HG03025 (cell line): ENCODE data around the gene TLE3.

Experiments used
- ATAC-seq: cut with Tn5 transposase; IDR thresholded peaks from one replicate; pipeline ENCODE4 v1.9.1; 2021; ENCODE audit warnings: mild to moderate bottlenecking, moderate library complexity; ENCODE audit not compliant: unreplicated experiment, low FRiP score

The TLE3 gene

DNA sequence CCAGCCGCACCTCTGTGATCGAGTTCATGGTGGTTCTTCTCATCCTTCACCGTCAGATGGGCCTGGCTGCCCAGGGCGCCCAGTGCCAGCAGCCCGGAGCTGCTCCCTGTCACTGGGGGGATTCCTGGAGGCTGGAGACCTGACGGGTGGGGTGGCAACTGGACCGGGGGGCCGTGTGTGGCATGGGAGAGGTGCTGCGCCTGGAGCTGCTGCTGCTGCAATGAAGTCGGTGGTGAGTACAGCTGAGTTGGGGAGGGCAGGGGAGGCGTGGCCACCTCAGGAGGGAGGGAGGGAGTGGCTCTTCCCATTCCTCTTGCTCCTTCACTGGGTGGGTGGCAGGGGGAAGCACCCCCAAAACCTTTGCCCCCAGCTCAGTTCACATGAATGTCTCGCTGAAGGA lies 31.7 kb downstream of the TLE3 start:
- no peak for ATAC-seq

- ATAC-seq, result no peak
These were observed 32.6 kb downstream of the TLE3 start for GRCh38 chr15:70065006-70065722.

- ATAC-seq, result no peak
These were observed 33.3 kb downstream of the TLE3 start for GRCh38 chr15:70064441-70064840.

GRCh38 chr15:70063980-70064379 lies 33.7 kb downstream of the TLE3 start:
- ATAC-seq, result no peak

DNA sequence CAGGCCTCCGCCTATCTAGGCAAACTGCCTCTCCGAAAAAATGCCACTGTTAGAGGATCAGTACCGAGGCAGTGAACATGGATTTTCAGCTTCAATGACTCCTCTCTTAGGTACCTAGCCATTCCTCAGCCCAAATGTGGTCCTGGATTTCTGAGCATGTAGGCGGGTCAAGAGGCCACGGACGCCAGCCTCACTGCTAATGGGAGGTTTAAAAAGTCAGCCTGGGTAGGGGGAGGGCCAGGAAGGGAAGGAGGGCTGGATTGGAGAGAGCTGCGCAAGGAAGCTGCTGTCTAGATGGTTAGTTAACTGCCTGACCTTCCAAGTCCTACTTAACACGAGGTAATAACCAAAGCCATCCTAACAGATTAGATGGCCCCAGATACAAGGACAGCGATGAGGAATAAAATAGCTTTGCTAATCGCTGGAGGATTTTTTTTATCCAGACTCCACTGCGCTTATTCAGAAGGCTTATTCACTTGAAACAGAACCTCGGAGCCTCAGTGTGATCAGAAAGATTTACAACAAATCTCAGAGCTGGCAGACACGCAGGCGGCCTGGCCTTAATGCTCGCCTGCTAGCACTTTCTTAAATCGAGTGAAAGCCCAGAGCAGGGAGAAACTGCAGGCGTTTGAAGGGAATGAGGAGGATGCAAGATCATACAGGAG lies 34.3 kb downstream of the TLE3 start:
- ATAC-seq, result no peak

GRCh38 chr15:70062321-70062956 lies 35.3 kb downstream of the TLE3 start:
- no peak for ATAC-seq

GRCh38 chr15:70061696-70062270 lies 35.9 kb downstream of the TLE3 start:
- no peak for ATAC-seq

GRCh38 chr15:70060993-70061305 lies 36.8 kb downstream of the TLE3 start:
- ATAC-seq, result no peak

DNA sequence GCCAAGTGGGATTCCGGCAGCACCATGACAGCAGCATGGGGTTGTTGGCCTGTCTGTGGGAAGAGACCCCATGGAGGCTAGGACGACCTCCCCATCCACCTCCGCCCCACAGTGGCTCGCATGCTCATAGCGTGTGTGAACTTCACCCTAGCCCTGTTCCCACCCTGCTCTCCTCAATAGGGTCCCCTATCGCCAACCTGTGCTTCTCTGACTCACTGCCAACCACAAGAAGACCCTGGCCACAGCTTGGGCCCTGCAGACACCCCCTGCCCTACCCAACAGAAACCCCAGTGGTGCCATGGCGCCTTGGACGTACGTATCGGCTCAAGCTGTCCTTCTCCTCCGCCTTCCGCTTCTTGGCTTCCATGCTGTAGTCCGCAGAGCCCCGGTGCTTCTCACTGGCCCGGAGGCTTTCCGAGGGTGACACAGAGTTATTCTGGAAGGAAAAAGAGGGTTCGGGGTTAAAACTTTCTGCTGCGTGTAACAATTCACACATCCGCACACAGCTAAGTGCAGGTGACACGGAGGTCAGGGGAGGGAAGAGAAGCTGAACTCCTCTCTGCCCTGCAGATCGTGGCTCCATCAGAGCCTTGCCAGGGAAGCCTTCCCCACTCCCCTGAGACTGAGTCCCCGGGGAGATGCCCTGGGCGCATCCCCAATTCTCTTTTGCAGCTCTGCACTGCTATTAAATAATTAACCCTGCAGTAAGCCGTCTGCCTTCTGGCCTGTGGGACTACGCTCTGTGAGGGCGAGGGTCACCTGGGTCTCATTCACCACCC lies 37.3 kb downstream of the TLE3 start:
- ATAC-seq, result no peak

GRCh38 chr15:70059476-70060213 lies 38.1 kb downstream of the TLE3 start:
- ATAC-seq, result no peak

DNA sequence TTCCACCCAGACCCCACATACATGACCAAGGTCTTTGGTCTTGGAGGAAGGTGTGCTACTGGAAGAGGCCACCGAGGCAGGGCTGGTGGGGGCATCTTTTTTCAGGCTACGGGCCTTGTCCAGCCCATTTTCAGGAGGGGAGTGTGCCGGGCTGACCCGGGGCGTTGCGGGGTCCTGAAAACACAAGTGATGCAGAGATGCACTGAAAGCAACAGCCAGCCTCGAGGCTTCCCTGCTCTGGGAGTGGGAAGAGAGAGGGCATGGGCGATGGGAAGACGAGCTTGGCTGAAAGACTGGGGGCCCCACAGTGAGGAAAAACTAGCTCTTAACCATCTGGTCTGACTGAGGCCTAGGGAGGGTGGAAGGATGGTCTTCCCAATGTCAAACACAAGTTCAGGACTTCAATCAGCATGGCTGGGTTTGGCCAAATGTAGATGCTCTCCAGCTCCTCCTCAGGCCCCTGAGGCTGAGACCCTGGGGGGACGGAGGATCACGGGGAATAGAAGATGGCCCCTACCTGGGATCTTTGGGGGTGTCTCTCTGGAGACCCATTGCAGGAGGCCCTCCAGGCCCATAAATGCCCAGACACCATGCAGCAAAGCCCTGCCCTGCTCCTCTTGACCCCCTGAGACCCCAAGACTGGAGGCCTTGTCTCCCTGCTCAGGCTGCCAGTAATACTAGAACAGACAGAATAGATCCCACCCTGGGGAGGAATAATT lies 38.9 kb downstream of the TLE3 start:
- no peak for ATAC-seq

DNA sequence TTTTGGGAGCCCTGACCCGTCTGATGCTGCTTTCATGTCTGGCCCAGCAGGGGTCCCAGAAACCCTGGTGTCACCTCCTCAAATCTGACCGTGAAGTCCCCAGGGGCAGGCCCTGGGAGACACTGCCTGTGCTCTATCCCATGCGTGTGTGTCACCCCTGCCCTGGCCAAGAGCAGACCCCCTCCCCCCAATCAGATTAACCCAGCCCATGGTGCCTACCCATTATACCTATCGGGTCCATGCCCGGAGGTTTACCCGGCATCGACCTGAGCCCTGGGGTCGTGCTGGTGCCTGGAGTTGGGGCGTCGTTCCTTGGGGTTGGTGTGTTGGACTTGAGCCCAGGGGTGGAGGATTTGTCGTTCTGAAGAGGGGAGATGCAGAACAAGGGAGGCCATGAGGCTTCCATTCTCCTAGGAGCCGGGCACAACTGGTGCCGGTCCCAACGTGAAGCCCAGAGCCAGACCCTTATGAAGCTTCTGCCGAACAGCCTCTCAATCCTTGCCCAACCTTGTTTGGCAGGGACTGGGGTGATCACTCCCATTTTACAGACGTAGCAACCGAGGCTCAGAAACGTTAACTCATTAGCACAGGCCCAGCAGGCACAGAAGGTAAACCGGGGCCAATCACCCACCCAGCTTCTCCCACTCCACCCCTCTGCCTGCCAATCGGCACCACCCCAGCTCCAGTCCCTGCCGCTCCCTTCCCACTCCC lies 39.6 kb downstream of the TLE3 start:
- no peak for ATAC-seq

DNA sequence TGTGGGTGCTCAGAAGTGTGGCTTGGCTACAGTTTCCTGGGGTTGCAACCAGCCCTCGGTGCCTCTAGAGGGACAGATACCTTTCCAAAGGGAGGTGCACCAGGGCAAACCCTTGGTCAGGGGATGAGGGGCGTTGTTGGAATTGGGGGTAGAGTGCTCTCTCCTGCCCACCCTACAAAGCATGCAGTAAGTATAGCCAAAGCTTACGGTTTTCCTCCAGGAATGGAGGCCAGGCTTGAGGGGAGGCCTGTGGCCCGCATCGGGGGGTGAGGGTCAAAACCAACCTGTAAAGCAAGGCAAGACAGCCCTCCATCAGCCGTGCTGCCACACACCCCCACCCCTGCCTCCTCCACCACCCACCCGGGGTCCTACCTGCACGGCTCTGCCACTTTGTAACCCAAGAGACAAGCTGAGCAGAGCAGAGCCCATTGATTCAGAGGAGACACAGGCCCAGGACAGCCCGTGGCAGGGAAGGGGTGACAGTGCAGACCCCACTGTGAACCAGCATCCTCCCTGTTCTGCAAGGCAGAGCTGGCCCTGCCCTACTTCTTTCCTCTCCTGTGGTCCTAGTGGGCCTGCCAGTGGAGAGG lies 41.5 kb downstream of the TLE3 start:
- ATAC-seq, result no peak

DNA sequence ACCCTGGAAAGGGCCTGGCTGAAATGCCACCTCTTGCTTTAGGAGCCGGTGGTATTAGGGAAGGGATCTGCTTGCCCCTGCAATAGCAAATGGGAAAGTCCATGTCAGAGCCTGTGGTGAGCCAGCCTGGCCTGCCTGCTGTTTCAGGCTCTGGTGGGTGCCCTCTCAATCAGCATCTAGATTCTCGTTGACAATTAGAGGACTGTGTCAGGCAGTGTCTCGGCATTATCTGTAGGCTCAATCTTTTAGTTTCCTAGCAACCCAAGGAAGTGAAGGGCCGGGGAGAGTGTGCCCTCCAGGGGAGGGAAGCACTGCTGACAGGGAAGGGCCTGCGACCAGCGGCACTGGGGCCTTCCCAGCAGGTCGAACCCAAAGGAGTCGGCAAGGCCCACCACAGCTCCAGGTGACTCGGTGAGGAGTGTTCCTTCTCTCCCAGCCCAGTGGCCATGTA lies 42.1 kb downstream of the TLE3 start:
- no peak for ATAC-seq

- no peak for ATAC-seq
These were observed 42.8 kb downstream of the TLE3 start for GRCh38 chr15:70054884-70055387.

- ATAC-seq, result no peak
These were observed 43.4 kb downstream of the TLE3 start for GRCh38 chr15:70054366-70054765.

DNA sequence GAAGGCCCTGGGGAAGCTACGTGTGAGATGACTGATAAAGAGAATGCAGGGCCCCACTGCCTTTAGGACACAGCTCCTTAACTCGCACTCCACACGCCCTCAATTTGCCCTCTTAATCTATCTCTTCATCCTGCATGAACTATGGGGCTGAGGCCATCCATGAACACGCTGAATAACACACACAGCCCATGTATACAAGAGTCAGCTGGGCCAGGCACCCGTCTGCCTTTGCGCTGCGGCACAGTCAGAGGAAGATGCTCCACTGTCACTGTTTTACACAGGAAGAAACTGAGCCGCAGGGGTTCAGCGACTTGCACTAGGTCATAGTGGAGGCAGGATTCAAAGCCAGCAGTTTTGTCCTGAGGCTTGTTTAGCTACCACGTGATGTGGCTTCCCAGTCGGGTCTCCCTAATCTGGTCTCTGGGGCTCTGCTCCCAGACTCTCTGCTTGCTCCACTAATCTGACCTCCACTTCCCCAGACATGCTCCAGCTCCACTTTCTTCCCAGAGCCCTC lies 43.9 kb downstream of the TLE3 start:
- no peak for ATAC-seq
